IPS-18a (cell line): ENCODE results near the gene LGR6.
"Not testable (repeated sequence)": the region's sequence is repeated elsewhere in the genome, so short reads cannot be mapped to it uniquely, and the experiment has no call there.

Experiments used
- H3K27ac ChIP-seq: one replicate; pipeline ENCODE4 v1.5.1; 2013; ENCODE audit warnings: low read length
- H3K27me3 ChIP-seq: one replicate; pipeline ENCODE4 v1.6.1; 2013; ENCODE audit warnings: mild to moderate bottlenecking, low read length; ENCODE audit not compliant: control insufficient read depth, insufficient read depth
- H3K36me3 ChIP-seq: one replicate; pipeline ENCODE4 v1.6.1; 2013; ENCODE audit warnings: low read depth, low read length; ENCODE audit not compliant: control insufficient read depth
- H3K4me1 ChIP-seq: one replicate; pipeline ENCODE4 v1.6.1; 2013; ENCODE audit warnings: low read depth, low read length; ENCODE audit not compliant: control insufficient read depth
- H3K4me3 ChIP-seq: one replicate; pipeline ENCODE4 v1.5.1; 2013; ENCODE audit warnings: low read length
- H3K9ac ChIP-seq: one replicate; pipeline ENCODE4 v1.6.1; 2013; ENCODE audit warnings: mild to moderate bottlenecking, low read length, moderate library complexity
- H3K9me3 ChIP-seq: one replicate; pipeline ENCODE4 v1.6.1; 2013; ENCODE audit warnings: low read depth, low read length; ENCODE audit not compliant: control insufficient read depth

The LGR6 gene

DNA sequence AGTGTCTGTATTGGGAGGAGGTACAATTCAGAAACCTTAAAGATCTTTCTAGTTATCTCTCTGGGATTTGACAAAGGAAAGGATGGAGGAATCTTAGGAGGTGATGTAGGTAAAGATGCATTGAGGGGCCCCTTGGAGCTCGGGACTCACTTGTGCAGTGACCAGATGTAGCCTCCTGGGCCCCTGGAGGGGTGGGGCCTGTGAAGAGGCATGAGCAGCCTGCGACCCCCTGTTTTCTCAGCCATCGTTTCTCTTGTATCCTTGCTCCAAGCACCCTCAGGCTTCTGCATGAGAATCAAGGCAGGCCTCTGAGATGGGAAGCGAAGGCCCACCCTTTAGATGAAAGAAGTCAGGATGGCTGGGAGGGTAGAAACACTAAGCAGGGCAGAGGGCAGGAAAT, 39.6 kb downstream of the LGR6 start:
- H3K36me3 ChIP-seq: no peaks in the 10 kb centered on the region
- H3K4me1 ChIP-seq: peaks cover 11% of the 10 kb centered on the region
- H3K27ac ChIP-seq: no peak overlapping the region
- no peak overlapping the region for H3K9ac ChIP-seq
- H3K27me3 ChIP-seq: no peaks in the 10 kb centered on the region
- H3K9me3 ChIP-seq: no peaks in the 10 kb centered on the region
- no peak overlapping the region for H3K4me3 ChIP-seq

DNA sequence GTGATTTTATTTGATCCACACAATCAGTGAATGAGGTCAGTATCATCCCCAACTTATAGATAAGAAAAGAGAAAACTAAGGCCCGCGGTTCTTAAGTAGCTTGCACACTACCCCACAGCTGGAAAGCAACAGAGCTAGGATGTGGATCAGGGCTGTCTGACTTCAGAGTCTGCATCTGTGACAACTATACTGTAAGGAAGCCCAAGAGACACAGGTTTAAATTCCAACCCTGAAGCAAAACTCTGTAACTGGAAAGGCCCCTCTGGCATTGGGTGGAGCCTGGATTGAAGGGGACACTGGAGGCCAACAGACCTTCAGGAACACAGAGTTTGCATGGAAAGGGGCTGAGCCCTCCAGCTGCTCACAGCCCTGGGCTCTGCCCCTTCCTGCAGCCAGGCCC, 40.2 kb downstream of the LGR6 start:
- Histone ChIP-seq H3K4me3 (no peak overlapping the region), H3K9ac (no peak overlapping the region), H3K27ac (no peak overlapping the region), H3K9me3 (no peaks in the 10 kb centered on the region), H3K27me3 (no peaks in the 10 kb centered on the region), H3K4me1 (peaks cover 11% of the 10 kb centered on the region), H3K36me3 (no peaks in the 10 kb centered on the region)

DNA sequence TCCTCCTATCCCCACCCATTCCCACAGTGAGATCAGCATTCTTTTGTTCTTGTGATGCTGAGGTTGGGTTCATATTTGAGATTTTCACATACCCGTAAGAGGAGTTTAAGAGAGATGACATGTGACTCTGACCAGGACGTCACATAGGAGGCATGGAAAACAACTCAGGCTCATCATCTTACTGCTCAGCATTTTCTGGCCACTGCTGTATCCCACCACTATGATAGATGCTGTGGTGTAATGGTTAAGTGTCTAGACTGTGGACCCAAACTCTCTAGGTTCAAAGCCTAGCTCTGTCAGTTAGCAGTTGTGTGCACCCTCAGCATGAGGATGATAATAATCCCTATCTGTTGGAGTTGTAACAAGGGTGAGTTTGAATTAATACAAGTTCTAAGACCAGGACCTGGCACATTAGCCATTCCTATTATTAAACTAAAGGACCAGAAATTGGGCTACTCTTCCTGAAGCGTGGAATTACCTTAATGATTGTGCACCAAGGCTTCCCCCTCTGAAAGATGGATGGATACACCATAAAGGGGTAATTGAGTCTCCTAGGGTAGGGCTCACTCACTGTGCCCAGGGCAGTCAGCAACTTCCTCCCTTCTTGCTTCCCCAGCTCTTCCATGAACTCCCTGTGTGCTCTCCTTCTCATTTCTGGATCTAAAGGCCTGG, 40.9 kb downstream of the LGR6 start:
- no peaks in the 10 kb centered on the region for H3K36me3 ChIP-seq
- no peak overlapping the region for H3K4me3 ChIP-seq
- H3K27me3 ChIP-seq: no peaks in the 10 kb centered on the region
- H3K4me1 ChIP-seq: peaks cover 11% of the 10 kb centered on the region
- H3K9ac ChIP-seq: no peak overlapping the region
- no peaks in the 10 kb centered on the region for H3K9me3 ChIP-seq
- no peak overlapping the region for H3K27ac ChIP-seq

DNA sequence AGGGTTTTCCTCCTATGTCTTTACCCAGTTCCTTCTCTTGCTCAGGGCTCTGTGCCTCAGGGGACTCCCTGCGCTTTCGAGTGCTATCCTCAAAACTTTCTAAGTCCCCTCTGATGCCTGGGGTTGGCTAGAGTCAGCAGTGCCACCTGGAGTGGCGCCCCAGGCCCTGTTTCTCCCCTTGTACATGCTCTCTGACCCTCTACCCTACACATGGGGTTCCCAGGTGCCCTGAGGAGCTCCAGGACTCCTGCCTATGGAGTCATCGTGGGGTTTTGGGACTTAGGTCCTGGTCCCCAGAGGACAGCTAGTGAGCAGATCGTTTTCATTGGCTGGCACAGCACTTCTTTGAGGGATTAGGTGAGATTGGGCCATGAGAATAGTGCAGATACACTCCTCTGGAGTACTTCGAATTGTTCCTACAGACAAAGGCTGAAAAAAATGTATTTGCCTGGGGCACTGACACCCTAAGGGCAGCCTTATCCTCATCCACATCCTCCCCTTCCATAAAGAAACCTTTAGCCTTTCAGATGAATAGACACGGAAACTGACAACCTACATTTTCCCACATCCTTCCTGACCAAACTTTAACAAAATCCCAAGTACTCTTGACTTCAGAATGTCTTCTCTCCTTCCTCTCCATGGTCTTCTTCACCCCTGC, 41.5 kb downstream of the LGR6 start:
- Histone ChIP-seq H3K36me3 (no peaks in the 10 kb centered on the region), H3K27me3 (no peaks in the 10 kb centered on the region), H3K9ac (no peak overlapping the region), H3K9me3 (no peaks in the 10 kb centered on the region), H3K27ac (no peak overlapping the region), H3K4me1 (peaks cover 11% of the 10 kb centered on the region), H3K4me3 (no peak overlapping the region)

DNA sequence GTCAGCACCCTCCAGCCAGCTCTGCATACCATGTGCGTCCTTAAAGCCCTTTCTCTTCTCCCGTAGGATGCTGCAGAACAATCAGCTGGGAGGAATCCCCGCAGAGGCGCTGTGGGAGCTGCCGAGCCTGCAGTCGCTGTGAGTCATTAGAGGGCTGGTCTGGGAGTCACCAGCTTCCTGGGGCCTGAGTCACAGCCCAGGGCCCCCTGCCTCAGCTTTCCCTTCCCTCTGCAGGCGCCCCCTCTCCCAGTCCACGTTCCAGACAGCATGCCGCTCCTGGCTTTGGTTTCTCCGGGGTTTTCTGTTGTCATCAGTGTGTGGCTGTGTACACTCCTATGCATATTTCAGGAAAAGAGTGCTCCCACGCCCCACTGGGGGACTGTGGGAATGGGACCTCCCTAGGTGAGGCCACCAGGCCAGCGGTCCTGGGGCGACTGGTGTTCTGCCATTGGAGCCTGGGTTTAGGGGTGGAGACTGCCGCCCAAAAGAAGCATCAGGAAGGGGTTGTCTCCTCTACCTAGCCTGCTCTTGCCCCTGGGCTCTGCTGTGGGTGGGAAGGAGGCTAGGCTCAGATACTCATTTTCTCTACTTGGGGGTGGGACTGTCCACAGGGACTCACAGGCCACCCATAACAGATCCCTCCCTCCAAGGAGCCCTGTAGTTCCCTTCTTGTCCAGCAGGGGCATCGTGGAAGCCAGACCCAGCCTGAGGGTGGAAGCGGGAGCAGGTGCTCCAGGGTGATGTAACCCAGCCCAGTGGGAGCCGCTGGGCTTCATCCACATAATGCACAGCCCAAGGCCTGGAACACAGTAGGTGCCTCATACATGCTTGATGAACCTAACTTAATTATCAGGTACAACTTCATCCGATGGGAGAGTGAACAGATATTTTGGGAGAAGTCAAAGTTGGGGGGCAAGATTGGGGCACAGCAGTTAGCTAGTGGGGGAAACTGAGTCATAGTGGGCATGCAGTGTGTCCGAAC, 42.5 kb downstream of the LGR6 start:
- Histone ChIP-seq H3K9me3 (no peaks in the 10 kb centered on the region), H3K4me3 (no peak overlapping the region), H3K27ac (no peak overlapping the region), H3K9ac (no peak overlapping the region), H3K36me3 (no peaks in the 10 kb centered on the region), H3K27me3 (no peaks in the 10 kb centered on the region), H3K4me1 (peaks cover 11% of the 10 kb centered on the region)

DNA sequence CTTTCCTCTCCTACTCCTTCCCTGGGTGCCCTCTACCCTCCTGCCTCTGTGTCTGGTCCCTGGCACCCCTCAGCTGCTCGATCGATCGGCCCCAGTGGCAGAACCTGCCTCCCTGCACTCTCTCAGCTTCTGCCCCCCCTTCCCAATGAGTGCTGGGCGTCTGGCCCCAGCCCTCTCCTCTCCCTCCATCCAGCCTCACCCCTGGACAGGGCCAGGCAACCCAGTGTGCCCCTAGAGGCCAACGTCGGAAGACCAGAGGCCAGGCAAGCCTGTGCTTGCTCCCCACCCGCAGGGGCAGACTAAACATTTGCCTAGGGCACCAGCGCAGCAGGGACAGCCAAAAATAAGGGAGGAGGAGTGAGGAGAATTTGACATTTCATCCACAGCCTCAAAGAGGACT, 43.5 kb downstream of the LGR6 start:
- H3K9ac ChIP-seq: no peak overlapping the region
- H3K9me3 ChIP-seq: no peaks in the 10 kb centered on the region
- no peak overlapping the region for H3K4me3 ChIP-seq
- peaks cover 11% of the 10 kb centered on the region for H3K4me1 ChIP-seq
- no peaks in the 10 kb centered on the region for H3K27me3 ChIP-seq
- H3K36me3 ChIP-seq: no peaks in the 10 kb centered on the region
- no peak overlapping the region for H3K27ac ChIP-seq

DNA sequence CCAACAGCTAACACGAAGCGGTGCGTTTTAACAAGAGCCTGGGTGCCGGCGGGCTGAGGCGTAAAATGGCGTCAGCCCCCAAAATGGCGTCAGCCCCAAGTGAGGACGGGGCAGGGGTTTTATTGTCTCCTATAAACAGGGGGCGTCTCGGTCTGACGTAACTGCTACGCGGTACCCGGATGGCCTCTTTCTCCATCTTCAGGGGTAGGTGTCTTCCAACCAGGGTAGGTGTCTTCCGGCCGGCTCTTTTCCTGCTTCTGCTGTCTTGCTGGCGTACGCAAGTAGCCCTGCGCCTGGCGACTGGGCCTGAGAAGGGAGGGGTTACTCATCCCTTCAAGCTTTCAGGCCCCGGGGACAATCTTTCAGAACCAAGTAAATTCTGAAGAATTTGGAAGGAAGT, 45.3 kb downstream of the LGR6 start:
- peaks cover 11% of the 10 kb centered on the region for H3K4me1 ChIP-seq
- no peak overlapping the region for H3K27ac ChIP-seq
- no peaks in the 10 kb centered on the region for H3K36me3 ChIP-seq
- no peaks in the 10 kb centered on the region for H3K27me3 ChIP-seq
- H3K4me3 ChIP-seq: no peak overlapping the region
- H3K9ac ChIP-seq: no peak overlapping the region
- no peaks in the 10 kb centered on the region for H3K9me3 ChIP-seq

DNA sequence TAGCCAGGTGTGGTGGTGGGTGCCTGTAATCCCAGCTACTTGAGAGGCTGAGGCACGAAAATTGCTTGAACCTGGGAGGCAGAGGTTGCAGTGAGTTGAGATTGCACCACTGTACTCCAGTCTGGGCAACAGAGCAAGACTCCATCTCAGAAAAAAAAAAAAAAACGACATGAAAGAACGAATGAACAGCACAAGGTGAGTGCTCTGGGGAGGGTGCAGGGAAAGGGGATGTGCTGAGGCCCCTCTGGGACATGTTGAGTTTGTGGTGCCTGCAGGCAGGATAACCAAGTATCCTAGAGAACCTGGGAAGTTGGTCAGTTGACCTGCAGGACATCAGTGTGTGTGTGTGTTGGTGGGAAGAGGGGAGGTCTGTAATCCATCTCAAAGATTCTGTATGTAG, 46.6 kb downstream of the LGR6 start:
- H3K27ac ChIP-seq, H3K9me3 ChIP-seq, H3K4me3 ChIP-seq, H3K9ac ChIP-seq, H3K36me3 ChIP-seq, H3K27me3 ChIP-seq: not testable (repeated sequence)
- H3K4me1 ChIP-seq: peaks cover 11% of the 10 kb centered on the region

DNA sequence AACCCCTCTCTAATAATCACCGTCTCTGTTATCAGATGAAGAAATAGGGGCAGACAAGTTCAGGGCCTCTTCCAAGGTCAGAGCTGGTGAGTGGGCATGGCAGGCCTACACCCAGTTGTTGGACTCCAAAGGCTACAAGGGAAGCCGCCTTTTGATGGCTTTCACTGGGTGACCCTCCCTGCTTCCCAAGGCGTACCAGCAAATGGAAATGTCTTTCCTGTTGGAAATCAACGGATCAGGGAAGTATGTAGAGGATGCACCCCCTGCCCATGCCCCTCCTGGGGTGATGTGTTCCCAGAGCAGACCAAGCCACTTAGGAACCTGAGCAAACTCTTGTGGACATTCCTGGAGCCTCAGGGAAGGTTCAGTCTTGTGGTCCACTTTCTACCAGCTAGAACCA, 47.4 kb downstream of the LGR6 start:
- Histone ChIP-seq H3K9me3 (no peaks in the 10 kb centered on the region), H3K36me3 (no peaks in the 10 kb centered on the region), H3K9ac (no peak overlapping the region), H3K27me3 (no peaks in the 10 kb centered on the region), H3K4me3 (no peak overlapping the region), H3K27ac (no peak overlapping the region), H3K4me1 (peaks cover 11% of the 10 kb centered on the region)

DNA sequence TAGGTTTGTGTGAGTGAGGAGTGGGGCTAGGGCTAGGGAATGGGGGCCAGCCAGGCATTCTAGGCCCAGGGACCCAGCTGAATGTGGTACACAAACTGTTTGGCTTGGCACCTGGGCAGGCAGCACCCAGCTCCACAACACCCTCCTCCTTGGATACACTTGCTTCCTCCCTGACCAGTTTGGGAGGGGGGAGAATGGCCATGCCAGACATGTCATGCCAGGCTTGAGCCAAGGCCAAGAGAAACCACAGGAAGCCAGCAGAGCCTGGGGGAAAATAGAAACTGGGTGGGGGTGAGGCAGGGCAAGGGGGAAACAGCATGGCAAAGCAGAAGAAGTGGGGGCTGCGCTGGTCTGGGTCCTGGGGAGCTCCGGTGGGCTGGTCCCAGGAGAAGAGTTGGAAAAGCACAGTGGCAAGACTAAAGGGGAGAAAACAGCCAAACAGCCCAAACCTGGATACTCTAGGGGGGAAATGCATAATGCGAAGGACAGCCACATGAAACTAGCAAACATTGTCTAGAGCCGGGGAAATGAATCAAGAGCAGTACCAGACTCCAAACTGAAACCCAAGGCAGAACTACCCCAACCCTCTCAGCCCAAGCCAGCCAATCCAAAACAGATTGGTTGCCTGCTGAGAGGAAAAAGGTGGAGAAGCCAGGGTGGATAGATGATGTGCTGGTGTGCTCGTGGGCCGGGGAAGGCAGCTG, 47.9 kb downstream of the LGR6 start:
- Histone ChIP-seq H3K27ac (no peak overlapping the region), H3K4me1 (peaks cover 11% of the 10 kb centered on the region), H3K4me3 (no peak overlapping the region), H3K9me3 (no peaks in the 10 kb centered on the region), H3K27me3 (no peaks in the 10 kb centered on the region), H3K36me3 (no peaks in the 10 kb centered on the region), H3K9ac (no peak overlapping the region)

DNA sequence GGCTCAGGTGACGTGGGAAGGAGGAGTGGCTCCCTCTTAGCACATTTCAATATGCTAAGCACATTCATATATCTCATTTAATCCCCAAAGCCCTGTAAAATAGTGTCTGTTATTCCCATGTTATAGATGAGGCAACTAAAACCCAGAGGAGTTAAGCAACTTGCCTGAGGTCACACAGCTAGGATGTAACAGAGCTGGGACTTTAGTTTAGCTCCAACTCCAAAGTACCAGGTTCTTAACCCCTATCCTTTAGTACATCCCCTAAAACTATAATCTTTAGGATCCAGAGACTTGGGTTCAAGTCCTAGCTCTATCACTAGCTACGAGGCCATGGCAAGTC, 48.5 kb downstream of the LGR6 start:
- no peaks in the 10 kb centered on the region for H3K27me3 ChIP-seq
- no peak overlapping the region for H3K9ac ChIP-seq
- no peak overlapping the region for H3K27ac ChIP-seq
- H3K9me3 ChIP-seq: no peaks in the 10 kb centered on the region
- peaks cover 6% of the 10 kb centered on the region for H3K4me1 ChIP-seq
- no peak overlapping the region for H3K4me3 ChIP-seq
- H3K36me3 ChIP-seq: no peaks in the 10 kb centered on the region
